Esophagus squamous epithelium (tissue), 4 donors: ENCODE data around the gene MMD.

Experiments
- POLR2A ChIP-seq, 4 donors: fragments of 450-650 bp; IDR thresholded peaks; one replicate each; pipeline ENCODE4 v1.6.1; 2017; ENCODE audit warnings: antibody characterized with exemption in 4 of 4, mild to moderate bottlenecking in 4 of 4, moderate library complexity in 3 of 4
- TF ChIP-seq, protein P1 (sequence below), 6 experiments: fragments of 450-650 bp in 4 of 6; fragments of 200-600 bp in 2 of 6; sonication (generic) in 2 of 6; IDR thresholded peaks; one replicate each; pipeline ENCODE4 v1.5.1; 2016 to 2019; ENCODE audit warnings: antibody characterized with exemption in 6 of 6, mild to moderate bottlenecking in 4 of 6, moderate library complexity in 4 of 6

DNA sequence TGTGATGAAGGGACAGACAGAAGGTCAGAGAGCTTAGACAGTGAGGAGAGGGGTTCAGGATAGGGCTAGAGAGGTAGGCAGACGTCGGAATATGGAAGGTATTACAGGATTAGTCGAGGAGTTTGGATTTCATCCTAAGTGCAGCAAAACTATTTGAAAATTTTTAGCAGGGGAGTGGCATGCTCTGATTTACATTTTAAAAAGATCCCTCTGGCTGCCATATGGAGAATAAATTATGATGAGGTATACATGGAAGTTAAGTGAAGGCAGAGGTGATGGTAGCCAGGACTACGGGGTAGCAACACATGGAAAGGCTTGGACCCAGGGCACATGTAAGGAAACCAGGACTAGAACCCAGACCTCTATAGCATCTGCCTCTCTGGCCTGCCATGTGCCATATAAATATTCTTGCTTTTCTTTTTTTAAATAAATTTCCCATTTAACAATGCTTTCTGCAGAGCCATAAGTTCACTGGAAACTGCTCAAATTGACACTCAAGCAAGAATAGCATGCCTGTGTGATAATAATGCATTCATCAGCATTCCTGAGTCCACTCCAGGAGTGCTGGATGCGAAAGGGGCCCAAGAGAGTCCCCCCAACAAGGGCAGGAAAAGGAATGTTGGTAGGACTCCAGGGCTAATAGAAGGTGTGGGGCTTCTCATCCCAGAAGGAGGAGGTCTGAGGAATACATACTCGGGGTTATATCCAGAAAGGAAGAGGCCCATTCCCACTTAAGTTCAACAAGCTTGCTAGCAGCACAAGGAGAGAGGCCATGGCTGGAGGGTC lies 78.6 kb downstream of the MMD start:
- TF ChIP-seq, protein P1, sequence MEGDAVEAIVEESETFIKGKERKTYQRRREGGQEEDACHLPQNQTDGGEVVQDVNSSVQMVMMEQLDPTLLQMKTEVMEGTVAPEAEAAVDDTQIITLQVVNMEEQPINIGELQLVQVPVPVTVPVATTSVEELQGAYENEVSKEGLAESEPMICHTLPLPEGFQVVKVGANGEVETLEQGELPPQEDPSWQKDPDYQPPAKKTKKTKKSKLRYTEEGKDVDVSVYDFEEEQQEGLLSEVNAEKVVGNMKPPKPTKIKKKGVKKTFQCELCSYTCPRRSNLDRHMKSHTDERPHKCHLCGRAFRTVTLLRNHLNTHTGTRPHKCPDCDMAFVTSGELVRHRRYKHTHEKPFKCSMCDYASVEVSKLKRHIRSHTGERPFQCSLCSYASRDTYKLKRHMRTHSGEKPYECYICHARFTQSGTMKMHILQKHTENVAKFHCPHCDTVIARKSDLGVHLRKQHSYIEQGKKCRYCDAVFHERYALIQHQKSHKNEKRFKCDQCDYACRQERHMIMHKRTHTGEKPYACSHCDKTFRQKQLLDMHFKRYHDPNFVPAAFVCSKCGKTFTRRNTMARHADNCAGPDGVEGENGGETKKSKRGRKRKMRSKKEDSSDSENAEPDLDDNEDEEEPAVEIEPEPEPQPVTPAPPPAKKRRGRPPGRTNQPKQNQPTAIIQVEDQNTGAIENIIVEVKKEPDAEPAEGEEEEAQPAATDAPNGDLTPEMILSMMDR (IDR thresholded peaks at IDR 0.05) = no peak
- TF ChIP-seq POLR2A (IDR thresholded peaks at IDR 0.05) = no peak
